ENCODE results near the gene DUS2.

The DUS2 gene

GRCh38 chr16:68040506-68041288, 17.6 kb downstream of the DUS2 start:
- Histone ChIP-seq H3K27me3 (ENCODE audit: control insufficient read depth in 1 of 2, insufficient read depth in 2 of 2, low read length in 2 of 2) (no peaks in the 10 kb centered on the region), H3K27ac (ENCODE audit: low read depth, low read length) (no peak overlapping the region), H3K9ac (ENCODE audit: low read depth in 1 of 2, low read length in 2 of 2) (no peak overlapping the region)

GRCh38 chr16:68041783-68042182, 18.7 kb downstream of the DUS2 start:
- no peak overlapping the region for H3K27ac ChIP-seq (ENCODE audit: low read depth, low read length)
- no peak overlapping the region for H3K9ac ChIP-seq (ENCODE audit: low read depth in 1 of 2, low read length in 2 of 2)
- no peaks in the 10 kb centered on the region for H3K27me3 ChIP-seq (ENCODE audit: control insufficient read depth in 1 of 2, insufficient read depth in 2 of 2, low read length in 2 of 2)
- H3K4me1 ChIP-seq (ENCODE audit: control insufficient read depth in 1 of 2, insufficient read depth in 2 of 2, low read length in 2 of 2): no peaks in the 10 kb centered on the region
- H3K36me3 ChIP-seq (ENCODE audit: control insufficient read depth in 1 of 2, insufficient read depth in 2 of 2, low read length in 2 of 2): peaks cover 0 to 5% of the 10 kb centered on the region in 2 donors
- H3K4me3 ChIP-seq (ENCODE audit: low read depth in 1 of 2, low read length in 2 of 2): no peak overlapping the region
- H3K9me3 ChIP-seq (ENCODE audit: control insufficient read depth in 1 of 2, low read length in 2 of 2): no peaks in the 10 kb centered on the region

More at GRCh38 chr16:68040506-68041288, 17.6 kb downstream of the DUS2 start:
- Histone ChIP-seq H3K9me3 (ENCODE audit: control insufficient read depth in 1 of 2, low read length in 2 of 2) (no peaks in the 10 kb centered on the region), H3K4me1 (ENCODE audit: control insufficient read depth in 1 of 2, insufficient read depth in 2 of 2, low read length in 2 of 2) (no peaks in the 10 kb centered on the region), H3K4me3 (ENCODE audit: low read depth in 1 of 2, low read length in 2 of 2) (no peak overlapping the region), H3K36me3 (ENCODE audit: control insufficient read depth in 1 of 2, insufficient read depth in 2 of 2, low read length in 2 of 2) (no peaks in the 10 kb centered on the region)

- H3K4me3 ChIP-seq (ENCODE audit: low read depth in 1 of 2, low read length in 2 of 2): no peak overlapping the region
- no peaks in the 10 kb centered on the region for H3K27me3 ChIP-seq (ENCODE audit: control insufficient read depth in 1 of 2, insufficient read depth in 2 of 2, low read length in 2 of 2)
- H3K4me1 ChIP-seq (ENCODE audit: control insufficient read depth in 1 of 2, insufficient read depth in 2 of 2, low read length in 2 of 2): no peaks in the 10 kb centered on the region
- no peaks in the 10 kb centered on the region for H3K9me3 ChIP-seq (ENCODE audit: control insufficient read depth in 1 of 2, low read length in 2 of 2)
- no peak overlapping the region for H3K9ac ChIP-seq (ENCODE audit: low read depth in 1 of 2, low read length in 2 of 2)
- no peak overlapping the region for H3K27ac ChIP-seq (ENCODE audit: low read depth, low read length)
- peaks cover 5 to 25% of the 10 kb centered on the region in 2 donors for H3K36me3 ChIP-seq (ENCODE audit: control insufficient read depth in 1 of 2, insufficient read depth in 2 of 2, low read length in 2 of 2)
Observed at GRCh38 chr16:68046106-68046505, 23.0 kb downstream of the DUS2 start.

DNA sequence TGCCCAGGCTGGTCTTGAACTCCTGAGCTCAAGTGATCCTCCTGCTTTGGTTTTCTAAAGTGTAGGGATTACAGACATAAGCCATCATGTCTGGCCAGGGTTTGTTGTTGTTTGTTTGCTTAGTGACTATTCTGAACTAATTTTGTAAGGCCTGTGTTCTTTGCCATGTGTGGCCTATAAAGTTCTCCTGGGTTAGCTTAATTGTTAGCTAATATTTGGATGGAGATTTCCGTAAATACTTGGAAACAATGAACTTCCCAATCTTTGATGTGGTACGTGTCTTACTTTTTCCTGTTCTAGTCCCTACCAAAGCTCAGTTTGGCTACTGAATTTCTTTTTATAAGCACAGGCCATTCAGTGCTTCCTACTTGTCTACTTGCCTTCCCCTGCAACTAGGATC, 24.9 kb downstream of the DUS2 start:
- H3K27ac ChIP-seq (ENCODE audit: low read depth, low read length): no peak overlapping the region
- H3K36me3 ChIP-seq (ENCODE audit: control insufficient read depth in 1 of 2, insufficient read depth in 2 of 2, low read length in 2 of 2): peaks cover 5 to 35% of the 10 kb centered on the region in 2 donors
- no peaks in the 10 kb centered on the region for H3K9me3 ChIP-seq (ENCODE audit: control insufficient read depth in 1 of 2, low read length in 2 of 2)
- no peaks in the 10 kb centered on the region for H3K4me1 ChIP-seq (ENCODE audit: control insufficient read depth in 1 of 2, insufficient read depth in 2 of 2, low read length in 2 of 2)
- H3K27me3 ChIP-seq (ENCODE audit: control insufficient read depth in 1 of 2, insufficient read depth in 2 of 2, low read length in 2 of 2): no peaks in the 10 kb centered on the region
- H3K4me3 ChIP-seq (ENCODE audit: low read depth in 1 of 2, low read length in 2 of 2): no peak overlapping the region
- no peak overlapping the region for H3K9ac ChIP-seq (ENCODE audit: low read depth in 1 of 2, low read length in 2 of 2)

- no peaks in the 10 kb centered on the region for H3K4me1 ChIP-seq (ENCODE audit: control insufficient read depth in 1 of 2, insufficient read depth in 2 of 2, low read length in 2 of 2)
- H3K9ac ChIP-seq (ENCODE audit: low read depth in 1 of 2, low read length in 2 of 2): no peak overlapping the region
- H3K9me3 ChIP-seq (ENCODE audit: control insufficient read depth in 1 of 2, low read length in 2 of 2): no peaks in the 10 kb centered on the region
- H3K36me3 ChIP-seq (ENCODE audit: control insufficient read depth in 1 of 2, insufficient read depth in 2 of 2, low read length in 2 of 2): peaks cover 11 to 44% of the 10 kb centered on the region in 2 donors
- no peaks in the 10 kb centered on the region for H3K27me3 ChIP-seq (ENCODE audit: control insufficient read depth in 1 of 2, insufficient read depth in 2 of 2, low read length in 2 of 2)
- H3K4me3 ChIP-seq (ENCODE audit: low read depth in 1 of 2, low read length in 2 of 2): no peak overlapping the region
- no peak overlapping the region for H3K27ac ChIP-seq (ENCODE audit: low read depth, low read length)
Observed at GRCh38 chr16:68049449-68049848, 26.4 kb downstream of the DUS2 start.

- H3K4me1 ChIP-seq (ENCODE audit: control insufficient read depth in 1 of 2, insufficient read depth in 2 of 2, low read length in 2 of 2): peaks cover 0 to 3% of the 10 kb centered on the region in 2 donors
- H3K9ac ChIP-seq (ENCODE audit: low read depth in 1 of 2, low read length in 2 of 2): no peak overlapping the region
- H3K4me3 ChIP-seq (ENCODE audit: low read depth in 1 of 2, low read length in 2 of 2): no peak overlapping the region
- H3K27ac ChIP-seq (ENCODE audit: low read depth, low read length): no peak overlapping the region
- H3K9me3 ChIP-seq (ENCODE audit: control insufficient read depth in 1 of 2, low read length in 2 of 2): no peaks in the 10 kb centered on the region
- H3K27me3 ChIP-seq (ENCODE audit: control insufficient read depth in 1 of 2, insufficient read depth in 2 of 2, low read length in 2 of 2): no peaks in the 10 kb centered on the region
- peaks cover 17 to 38% of the 10 kb centered on the region in 2 donors for H3K36me3 ChIP-seq (ENCODE audit: control insufficient read depth in 1 of 2, insufficient read depth in 2 of 2, low read length in 2 of 2)
Observed at GRCh38 chr16:68055395-68055794, 32.3 kb downstream of the DUS2 start.

DNA sequence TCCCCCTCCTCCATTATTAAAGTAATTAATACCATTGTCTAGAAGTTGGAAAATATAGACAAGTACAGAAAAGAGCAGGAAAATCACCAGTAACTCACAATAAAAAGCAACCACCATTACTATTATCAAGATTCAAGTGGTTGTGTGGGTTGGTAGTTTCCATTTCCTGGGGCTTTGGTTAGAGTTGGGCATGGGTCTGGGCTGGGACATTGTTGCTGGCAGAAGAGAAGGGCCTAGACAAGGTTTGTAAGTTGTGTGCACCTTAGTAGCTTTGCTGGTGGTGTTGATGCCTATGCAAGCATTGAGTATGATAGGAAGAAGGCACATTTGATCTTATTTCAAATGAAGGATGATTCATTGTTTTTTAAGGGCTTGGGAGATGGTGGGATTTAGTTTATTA, 36.7 kb downstream of the DUS2 start:
- H3K4me3 ChIP-seq (ENCODE audit: low read depth in 1 of 2, low read length in 2 of 2): no peak overlapping the region
- H3K27ac ChIP-seq (ENCODE audit: low read depth, low read length): no peak overlapping the region

DNA sequence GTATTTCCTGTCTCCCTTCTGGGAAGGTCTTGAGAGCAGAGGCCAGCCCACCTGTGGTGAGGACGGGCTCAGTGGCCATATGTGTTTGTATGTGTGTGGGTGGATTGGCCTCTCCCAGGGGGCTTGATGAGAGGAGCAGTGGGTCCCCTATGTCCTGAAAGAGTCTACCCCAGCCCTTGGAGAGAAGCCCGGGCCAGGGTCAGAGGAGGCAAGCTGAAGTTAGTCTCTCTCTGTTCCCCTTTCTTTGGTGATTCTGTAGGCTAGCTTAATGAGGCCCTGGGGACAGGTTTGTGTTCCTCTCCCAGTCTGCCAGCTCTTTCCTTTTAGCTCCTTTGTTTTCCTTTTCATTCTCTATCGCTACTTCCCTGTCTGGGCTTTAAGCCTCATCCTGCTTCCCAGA, 38.3 kb downstream of the DUS2 start:
- Histone ChIP-seq H3K9me3 (ENCODE audit: control insufficient read depth in 1 of 2, low read length in 2 of 2) (no peaks in the 10 kb centered on the region), H3K27me3 (ENCODE audit: control insufficient read depth in 1 of 2, insufficient read depth in 2 of 2, low read length in 2 of 2) (no peaks in the 10 kb centered on the region), H3K36me3 (ENCODE audit: control insufficient read depth in 1 of 2, insufficient read depth in 2 of 2, low read length in 2 of 2) (peaks cover 10% of the 10 kb centered on the region in 2 donors), H3K27ac (ENCODE audit: low read depth, low read length) (no peak overlapping the region), H3K4me1 (ENCODE audit: control insufficient read depth in 1 of 2, insufficient read depth in 2 of 2, low read length in 2 of 2) (peaks cover 3 to 9% of the 10 kb centered on the region in 2 donors), H3K9ac (ENCODE audit: low read depth in 1 of 2, low read length in 2 of 2) (no peak overlapping the region), H3K4me3 (ENCODE audit: low read depth in 1 of 2, low read length in 2 of 2) (no peak overlapping the region)

More for the DNA sequence above, 36.7 kb downstream of the DUS2 start:
- Histone ChIP-seq H3K9ac (ENCODE audit: low read depth in 1 of 2, low read length in 2 of 2) (no peak overlapping the region), H3K4me1 (ENCODE audit: control insufficient read depth in 1 of 2, insufficient read depth in 2 of 2, low read length in 2 of 2) (peaks cover under 1 to 7% of the 10 kb centered on the region in 2 donors), H3K27me3 (ENCODE audit: control insufficient read depth in 1 of 2, insufficient read depth in 2 of 2, low read length in 2 of 2) (no peaks in the 10 kb centered on the region), H3K9me3 (ENCODE audit: control insufficient read depth in 1 of 2, low read length in 2 of 2) (no peaks in the 10 kb centered on the region), H3K36me3 (ENCODE audit: control insufficient read depth in 1 of 2, insufficient read depth in 2 of 2, low read length in 2 of 2) (peaks cover 10 to 12% of the 10 kb centered on the region in 2 donors)

GRCh38 chr16:68062910-68063393, 39.9 kb downstream of the DUS2 start:
- Histone ChIP-seq H3K9ac (ENCODE audit: low read depth in 1 of 2, low read length in 2 of 2) (no peak overlapping the region), H3K27me3 (ENCODE audit: control insufficient read depth in 1 of 2, insufficient read depth in 2 of 2, low read length in 2 of 2) (no peaks in the 10 kb centered on the region), H3K4me1 (ENCODE audit: control insufficient read depth in 1 of 2, insufficient read depth in 2 of 2, low read length in 2 of 2) (peaks cover 5 to 11% of the 10 kb centered on the region in 2 donors), H3K4me3 (ENCODE audit: low read depth in 1 of 2, low read length in 2 of 2) (no peak overlapping the region), H3K27ac (ENCODE audit: low read depth, low read length) (no peak overlapping the region), H3K36me3 (ENCODE audit: control insufficient read depth in 1 of 2, insufficient read depth in 2 of 2, low read length in 2 of 2) (peaks cover 10 to 12% of the 10 kb centered on the region in 2 donors), H3K9me3 (ENCODE audit: control insufficient read depth in 1 of 2, low read length in 2 of 2) (no peaks in the 10 kb centered on the region)

DNA sequence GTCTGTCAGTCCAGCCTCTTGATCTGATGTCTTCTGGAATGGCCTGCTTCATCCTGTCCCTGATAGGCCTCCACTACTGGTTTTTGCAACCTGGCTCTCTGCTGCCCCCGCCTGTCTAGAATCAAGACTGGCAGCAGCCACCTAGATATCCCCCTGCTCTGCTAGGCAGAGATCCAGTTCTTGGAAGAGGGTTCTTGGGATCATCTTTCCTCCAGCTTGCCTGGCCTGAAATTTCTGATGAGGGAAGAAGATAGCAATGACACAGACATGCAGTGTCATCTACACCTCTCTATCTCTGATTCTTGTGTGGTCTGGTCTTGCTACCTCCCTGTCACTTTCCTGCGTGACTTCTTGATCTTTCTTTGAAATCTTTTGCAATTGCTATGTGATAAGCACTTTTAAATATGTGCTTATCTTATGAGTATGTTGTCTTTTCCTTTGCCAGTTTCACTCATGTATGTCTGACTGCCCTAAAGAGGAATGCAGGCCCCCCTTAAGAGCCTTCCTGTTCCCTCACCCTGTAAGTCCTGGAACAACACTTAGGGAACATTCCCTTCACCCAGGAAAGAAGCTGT, 41.8 kb downstream of the DUS2 start:
- H3K9me3 ChIP-seq (ENCODE audit: control insufficient read depth in 1 of 2, low read length in 2 of 2): no peaks in the 10 kb centered on the region
- no peaks in the 10 kb centered on the region for H3K27me3 ChIP-seq (ENCODE audit: control insufficient read depth in 1 of 2, insufficient read depth in 2 of 2, low read length in 2 of 2)
- no peak overlapping the region for H3K27ac ChIP-seq (ENCODE audit: low read depth, low read length)
- peaks cover 5 to 8% of the 10 kb centered on the region in 2 donors for H3K36me3 ChIP-seq (ENCODE audit: control insufficient read depth in 1 of 2, insufficient read depth in 2 of 2, low read length in 2 of 2)
- H3K4me1 ChIP-seq (ENCODE audit: control insufficient read depth in 1 of 2, insufficient read depth in 2 of 2, low read length in 2 of 2): peaks cover 16 to 21% of the 10 kb centered on the region in 2 donors
- H3K4me3 ChIP-seq (ENCODE audit: low read depth in 1 of 2, low read length in 2 of 2): no peak overlapping the region
- H3K9ac ChIP-seq (ENCODE audit: low read depth in 1 of 2, low read length in 2 of 2): no peak overlapping the region

Measured in duodenal mucosa (tissue), 2 donors.